Measurements from ENCODE around the gene POU2F1.
"Not testable (repeated sequence)": the region's sequence is repeated elsewhere in the genome, so short reads cannot be mapped to it uniquely, and the experiment has no call there.

POU2F1 gene

DNA sequence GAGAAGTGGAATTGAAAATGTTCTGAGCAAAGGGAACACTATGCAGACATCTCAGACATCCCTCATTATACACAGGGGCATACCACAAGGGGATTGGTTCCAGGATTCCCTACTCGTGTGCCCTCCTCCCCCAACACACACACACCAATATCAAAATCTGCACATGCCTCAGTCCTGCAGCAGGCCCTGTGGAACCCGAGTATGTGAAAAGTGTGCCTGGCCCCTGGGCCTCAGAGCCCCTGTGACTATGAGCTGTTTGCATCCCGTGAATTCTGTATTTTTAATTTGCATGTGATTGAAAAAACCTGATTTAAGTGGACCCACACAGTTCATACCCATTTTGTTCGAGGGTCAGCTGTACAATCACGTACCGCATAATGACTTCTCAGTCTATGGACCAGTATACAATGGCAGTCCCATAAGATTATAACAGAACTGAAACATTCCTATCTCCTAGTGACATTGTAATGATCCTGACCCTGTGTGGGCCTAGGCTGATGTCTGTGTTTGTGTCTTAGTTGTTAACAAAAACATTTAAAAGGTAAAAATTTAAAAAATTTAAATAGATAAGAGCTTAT is 11.3 kb downstream of the POU2F1 start:
- DNase-seq (ENCODE audit: low read depth): no peak

DNA sequence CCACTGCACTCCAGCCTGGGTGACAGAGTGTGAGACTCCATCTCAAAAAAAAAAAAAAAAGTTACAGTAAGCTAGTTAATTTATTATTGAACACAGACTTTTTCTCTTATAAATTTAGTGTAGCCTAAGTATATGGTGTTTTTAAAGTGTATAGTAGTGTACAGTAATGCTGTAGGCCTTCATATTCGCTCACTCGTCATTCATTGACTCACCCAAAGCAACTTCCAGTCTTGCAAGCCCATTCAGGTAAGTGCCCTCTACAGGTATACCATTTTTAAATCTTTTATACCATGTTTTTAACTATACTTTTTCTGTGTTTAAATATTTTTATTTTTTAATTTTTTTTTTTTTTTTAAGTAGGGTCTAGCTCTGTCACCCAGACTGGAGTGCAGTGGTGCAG is 12.1 kb downstream of the POU2F1 start:
- DNase-seq (ENCODE audit: low read depth): no peak

DNA sequence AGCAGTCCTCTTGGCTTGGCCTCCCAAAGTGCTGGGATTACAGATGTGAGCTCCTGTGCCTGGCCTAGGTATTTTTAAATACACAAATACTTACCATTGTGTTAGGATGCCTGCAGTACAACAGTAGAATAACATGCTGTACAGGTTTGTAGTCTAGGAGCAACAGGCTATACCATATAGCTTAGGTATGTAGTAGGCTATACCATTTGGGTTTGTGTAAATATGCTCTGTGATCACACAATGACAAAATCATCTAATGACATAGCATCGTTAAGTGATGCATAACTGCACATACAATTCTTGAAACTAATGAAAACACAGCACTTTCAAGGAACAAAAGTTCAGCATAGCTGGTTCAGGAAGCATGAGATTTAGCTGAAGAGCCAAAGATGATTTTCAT is 12.7 kb downstream of the POU2F1 start:
- no peak for DNase-seq (ENCODE audit: low read depth)

DNA sequence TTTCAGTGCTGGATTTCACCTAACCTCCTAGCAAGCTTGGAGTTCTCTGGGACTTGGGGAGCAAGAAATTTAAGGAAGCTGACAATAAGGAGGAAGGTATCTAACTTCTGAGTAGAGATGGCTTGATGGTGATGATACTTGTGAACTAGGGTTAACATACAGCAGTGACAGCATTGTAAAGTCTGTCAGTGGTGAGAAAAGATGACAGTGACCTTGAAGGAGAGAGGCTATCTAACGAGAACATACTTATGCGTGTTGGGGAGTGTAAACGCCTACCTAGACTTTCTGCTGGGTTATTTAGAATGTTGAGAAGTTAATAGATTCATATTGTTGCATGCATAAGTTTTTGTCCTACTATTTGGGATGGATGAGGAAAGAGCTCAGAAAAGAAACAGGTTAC is 16.3 kb downstream of the POU2F1 start:
- no peak for DNase-seq (ENCODE audit: low read depth)

DNA sequence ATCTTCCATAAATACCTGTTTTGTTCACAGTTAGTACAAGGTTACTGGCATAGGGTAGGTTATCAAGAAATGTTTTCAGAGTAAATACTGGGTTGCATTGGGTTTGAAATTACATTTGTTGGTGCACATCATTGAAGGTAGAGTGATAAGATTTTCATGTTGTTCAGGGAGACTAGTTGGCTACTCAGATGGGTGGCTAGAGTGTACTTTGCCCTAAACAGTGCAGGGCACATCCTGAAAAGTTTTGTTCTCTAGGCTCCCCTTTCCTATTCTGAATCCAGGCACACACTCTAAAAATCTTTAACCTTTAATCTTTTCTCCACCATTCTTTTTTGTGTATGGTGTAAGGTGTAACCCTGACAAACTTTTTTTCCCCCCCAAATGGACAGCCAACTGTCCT is 18.0 kb downstream of the POU2F1 start:
- no peak for DNase-seq (ENCODE audit: low read depth)

DNA sequence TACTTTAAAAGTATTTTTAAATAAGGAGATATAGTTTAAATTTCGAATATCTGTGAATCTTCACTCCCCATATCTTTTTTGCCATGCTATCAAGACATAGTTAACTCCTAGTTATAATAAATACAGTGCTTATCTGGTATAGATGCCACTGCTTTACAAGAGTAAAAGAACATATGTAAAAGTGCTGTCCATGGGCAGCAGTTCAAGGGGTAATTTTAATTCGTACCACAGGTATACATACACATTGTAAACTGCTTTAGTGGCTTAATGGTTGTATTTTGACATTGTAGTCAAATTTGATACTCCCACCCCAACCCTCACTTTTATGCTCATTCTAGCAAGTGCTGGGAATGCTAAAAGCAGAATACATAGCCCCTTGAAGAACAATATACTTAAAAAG is 18.6 kb downstream of the POU2F1 start:
- DNase-seq (ENCODE audit: low read depth): no peak

DNA sequence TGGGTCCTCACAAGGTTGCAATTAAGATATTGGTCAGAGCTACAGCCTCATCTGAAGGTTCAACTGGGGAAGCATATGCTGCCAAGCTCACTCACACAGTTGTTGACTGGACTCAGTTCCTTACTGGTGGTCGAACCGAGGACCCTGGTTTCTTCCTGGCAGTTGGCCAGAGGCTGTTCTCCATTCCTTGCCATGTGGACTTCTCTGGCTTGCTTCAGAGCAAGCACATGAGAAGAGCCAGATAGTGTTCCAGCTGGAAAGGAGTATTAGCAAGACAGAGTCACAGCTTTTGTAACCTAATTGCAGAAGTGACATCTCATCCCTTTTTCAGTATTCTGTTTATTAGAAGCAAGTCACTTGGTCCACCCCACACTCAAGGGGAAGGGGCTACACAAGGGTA is 23.6 kb downstream of the POU2F1 start:
- no peak for DNase-seq (ENCODE audit: low read depth)

DNA sequence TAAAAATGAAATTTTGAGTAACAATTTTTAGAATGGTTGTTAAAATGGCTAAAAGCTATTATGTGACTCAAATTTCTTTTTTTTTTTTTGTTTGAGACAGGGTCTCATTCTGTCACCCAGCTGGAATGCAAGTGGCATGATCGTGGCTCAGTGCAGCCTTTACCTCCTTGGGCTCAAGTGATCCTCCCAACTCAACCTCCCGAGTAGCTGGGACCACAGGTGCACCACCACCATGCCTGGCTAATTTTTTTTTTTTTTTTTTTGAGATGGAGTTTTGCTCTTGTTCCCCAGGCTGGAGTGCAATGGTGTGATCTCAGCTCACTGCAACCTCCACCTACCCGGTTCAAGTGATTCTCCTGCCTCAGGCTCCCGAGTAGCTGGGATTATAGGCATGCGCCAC is 24.5 kb downstream of the POU2F1 start:
- not testable (repeated sequence) for DNase-seq (ENCODE audit: low read depth)

DNA sequence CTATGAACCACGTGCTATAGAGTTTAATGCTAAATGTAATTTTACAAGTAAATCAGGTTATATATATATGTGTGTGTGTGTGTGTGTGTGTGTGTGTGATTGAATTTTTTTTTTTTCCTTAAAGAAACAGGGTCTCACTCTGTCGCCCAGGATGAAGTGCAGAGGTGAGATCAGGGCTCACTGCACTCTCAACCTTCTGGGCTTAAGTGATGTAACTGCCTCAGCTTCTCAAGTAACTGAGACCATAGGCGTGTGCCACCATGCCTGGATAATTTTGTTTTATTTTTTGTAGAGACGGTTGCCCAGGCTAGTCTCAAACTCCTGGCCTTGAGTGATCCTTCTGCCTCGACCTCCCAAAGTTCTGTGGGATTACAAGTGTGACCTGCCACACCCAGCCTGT is 26.3 kb downstream of the POU2F1 start:
- DNase-seq (ENCODE audit: low read depth): no peak

DNA sequence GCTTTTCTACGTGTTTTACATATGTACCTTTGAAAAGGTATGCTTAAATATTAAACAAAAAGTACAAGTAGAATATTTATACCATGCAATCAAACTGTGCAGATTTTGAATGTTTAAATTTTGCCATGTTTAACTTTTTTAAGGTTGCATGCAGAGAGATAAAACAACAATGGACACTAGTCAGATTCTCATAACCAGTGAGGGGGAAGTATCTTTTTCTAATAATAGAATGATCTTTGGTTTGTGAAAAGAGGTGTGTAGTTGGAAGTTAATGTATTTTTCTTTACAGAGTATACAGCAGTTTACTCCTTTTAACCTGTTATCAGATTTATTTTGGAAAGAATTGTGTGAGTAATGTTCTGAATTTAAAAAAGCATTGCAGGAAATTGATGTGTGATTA is 27.1 kb downstream of the POU2F1 start:
- no peak for DNase-seq (ENCODE audit: low read depth)

DNA sequence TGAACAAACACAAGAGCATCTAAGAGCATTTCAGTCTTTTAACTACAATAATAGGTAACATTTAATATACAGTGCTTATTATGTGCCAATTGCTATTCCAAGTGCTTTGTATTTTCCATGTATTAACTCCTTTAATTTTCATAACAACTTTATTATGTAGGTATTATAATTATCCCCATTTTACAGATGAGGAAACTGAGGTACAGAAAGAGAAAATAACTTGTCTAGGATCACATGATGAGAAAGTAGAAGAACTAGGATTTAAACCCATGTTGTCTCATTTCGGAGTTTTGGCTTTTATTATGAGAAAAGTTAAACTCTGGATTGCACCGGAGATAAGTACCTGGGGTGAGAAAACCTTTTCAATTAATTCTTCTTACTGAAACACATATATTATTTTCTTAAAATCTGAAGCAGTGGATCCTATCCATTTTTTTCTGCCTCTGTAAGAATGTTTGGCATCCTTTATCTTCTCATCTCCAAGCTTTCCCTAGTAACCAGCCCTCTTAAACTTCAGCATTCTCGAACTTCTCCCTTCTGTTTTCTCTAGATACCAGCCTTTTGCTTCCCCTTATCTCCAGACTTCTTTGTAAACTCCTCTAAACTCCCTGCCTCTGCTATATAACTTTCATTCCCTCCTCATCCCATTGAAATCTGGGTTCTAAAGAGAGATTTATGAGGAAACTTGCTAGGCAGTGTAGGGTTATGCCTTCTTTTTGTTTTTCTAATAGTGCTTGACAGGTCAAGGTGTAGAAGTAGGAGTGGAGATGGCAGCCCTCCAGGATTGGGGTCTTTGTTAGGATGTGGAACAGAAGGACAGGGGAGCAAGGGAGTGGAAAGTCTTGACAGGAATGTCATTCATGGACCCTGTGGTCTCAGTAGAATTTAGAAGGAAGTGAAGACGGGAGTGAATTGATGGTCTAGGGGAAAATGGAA is 28.3 kb downstream of the POU2F1 start:
- no peak for DNase-seq (ENCODE audit: low read depth)

DNA sequence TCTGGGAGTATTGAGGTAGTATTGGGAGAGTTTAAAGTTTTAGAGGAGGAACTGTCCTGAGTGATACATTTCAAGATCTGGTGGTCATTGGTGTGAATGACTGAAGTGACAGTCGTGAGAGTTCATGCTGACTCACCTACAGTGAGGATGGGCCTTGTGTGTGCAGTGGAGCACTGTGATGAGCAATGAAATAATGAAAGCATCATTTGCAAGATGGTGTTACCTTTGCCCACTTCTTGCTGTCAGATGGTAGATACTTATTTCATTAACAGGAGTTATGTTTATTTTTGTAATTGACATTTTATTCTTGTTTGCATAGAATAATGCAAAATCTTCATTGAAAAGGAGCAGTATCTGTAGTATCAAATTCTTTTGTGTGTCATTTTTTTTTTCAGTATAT is 29.0 kb downstream of the POU2F1 start:
- DNase-seq (ENCODE audit: low read depth): no peak

DNA sequence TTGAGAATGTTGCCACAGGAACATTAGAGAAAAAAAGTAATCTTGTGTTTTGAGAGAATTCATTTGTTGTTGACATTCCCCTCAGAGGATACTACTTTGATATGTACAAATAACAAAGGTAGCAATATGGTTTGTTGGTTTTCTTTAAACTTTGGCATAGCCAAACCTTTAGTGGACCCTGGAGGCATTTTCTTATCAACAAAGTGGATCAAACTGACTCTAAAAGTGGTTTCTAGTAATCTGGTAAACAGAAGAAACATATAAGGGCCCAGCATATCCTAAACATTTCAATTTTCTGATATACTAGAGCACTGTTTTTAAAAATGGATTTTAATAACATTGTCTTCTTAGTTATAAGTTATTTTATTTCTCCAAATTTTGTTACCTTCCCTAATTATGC is 29.8 kb downstream of the POU2F1 start:
- DNase-seq (ENCODE audit: low read depth): no peak

DNA sequence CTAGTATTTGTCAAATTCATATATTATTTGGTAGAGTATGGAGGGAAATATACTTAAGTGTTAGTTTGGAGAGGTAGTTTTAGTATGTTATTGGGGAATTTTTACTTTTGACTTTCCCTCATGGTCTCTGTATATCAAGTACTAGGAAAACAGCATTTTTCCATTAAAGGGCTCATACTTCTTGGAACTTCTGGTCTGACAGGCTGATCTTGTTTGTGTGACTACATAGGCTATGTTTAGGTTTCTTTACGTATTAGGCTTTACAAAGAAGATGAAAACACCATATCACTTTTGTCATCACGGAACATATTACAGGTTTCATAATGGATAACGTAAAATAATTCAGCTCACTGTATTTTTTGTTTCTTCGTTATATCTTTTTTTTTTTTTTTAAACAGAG is 30.8 kb downstream of the POU2F1 start:
- DNase-seq (ENCODE audit: low read depth): no peak

DNA sequence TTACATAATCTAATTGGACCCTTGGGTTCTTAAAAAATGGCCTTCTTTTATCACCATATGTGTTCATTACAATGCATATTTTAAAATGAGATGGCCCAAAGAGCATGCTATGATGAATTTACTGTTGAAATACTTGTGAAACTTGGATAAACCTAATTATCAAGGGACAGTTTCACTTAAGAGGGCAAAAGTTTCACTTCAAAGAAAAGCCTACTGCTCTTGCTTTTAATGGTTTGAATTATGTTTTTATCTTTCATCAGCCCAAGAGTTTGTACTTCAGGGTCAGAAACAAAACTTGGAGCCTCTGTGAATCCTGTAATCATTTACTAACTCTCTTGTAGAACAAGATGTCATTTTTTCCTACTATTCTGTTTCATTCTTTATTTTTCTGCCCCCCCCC is 32.3 kb downstream of the POU2F1 start:
- no peak for DNase-seq (ENCODE audit: low read depth)

DNA sequence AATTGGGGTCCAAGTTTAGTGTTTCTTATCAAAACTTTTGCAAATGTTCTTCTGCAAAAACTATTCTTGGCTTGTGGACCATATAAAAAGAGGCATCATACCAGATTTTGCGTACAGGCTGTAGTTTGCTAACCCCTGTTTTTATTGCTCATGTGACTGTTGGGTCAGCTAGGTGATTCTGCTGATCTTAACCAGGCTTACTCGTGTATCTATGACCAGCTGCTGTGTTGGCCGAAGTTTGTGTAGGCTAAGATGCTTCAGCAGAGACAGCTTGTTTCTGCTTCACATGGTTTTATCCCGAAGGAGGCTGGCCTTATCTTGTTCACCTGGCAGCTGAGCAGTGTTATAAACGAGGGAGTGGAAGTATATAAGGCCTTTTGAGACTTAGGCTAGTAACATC is 38.2 kb downstream of the POU2F1 start:
- no peak for DNase-seq (ENCODE audit: low read depth)

DNA sequence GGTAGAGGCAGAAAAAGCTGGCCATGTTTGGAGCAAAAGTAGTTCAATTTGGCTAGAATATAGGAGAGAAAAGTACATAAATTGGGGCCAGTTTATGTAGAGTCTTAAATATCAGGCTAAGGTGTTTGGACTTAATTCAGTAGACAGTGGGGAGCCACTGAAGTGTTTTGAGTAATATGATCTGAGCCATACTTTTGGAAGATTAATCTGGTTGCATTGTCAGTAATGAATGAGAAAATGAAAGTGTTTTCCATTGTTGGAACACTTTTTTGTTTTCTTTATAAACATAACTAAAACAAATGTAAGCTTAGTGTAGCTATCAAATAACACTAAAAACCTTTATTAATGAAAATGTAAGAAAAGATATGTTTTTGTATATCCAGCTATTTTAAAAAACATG is 42.1 kb downstream of the POU2F1 start:
- no peak for DNase-seq (ENCODE audit: low read depth)

DNA sequence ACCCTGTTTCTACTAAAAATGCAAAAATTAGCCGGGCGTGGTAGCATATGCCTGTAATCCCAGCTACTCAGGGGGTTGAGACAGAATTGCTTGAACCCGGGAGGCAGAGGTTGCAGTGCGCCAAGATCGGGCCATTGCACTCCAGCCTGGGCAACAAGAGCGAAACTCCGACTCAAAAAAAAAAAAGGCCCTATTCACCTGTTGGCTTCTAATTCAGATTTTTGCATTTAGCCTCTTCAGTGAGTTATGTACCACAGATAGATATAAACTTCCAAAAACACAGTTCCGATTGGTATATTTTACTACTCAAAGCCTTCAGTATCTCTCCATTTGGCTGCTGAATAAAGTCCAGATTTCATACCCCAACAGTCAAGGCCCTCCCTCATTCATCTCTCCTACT is 42.7 kb downstream of the POU2F1 start:
- DNase-seq (ENCODE audit: low read depth): no peak

DNA sequence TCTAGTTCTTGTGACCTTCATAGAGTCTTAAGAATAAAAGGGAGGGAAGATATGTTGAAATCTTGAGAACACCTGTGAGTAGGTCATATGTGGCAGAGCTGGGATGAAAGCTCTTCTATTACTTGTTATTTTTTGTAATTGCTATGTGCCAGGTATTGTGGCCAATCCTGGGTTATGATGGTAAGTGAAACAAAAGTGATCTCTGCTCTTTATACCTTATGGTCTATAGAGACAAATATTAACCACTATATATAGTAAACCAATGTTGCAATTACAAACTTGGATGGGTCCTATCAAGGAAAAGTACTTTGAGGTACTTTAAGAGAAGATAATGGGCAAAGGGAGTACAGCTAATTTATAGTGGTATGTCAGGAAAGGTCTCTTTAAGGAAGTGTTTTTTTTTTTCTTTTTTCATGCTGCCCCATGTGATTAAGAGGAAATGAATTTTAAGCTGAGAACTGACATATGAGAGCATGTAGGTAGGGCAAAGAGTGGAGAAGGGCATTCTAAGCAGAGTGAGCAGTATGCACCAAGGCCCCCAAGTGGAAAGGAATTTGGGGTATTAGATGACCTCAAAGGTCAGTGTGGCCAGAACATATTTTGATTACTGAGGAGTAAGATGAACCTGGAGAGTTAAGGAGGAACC is 43.3 kb downstream of the POU2F1 start:
- DNase-seq (ENCODE audit: low read depth): no peak

DNA sequence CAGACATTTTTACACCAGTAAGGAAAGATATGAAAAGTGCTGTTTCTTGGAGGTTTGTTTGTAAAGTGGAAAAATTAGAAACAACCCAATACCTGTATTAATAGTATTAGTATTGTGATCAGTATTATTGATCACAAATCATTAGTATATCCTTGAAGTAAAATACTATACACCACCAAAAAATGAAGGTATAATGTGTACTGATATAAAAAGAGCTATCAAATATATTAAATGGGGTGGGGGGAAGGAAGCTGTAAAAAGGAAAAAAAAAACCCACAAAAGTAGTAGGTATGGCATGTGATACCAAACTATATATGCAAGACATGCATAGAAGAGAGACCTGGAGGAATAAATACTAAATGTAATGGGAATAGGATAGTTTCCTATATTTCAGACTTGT is 46.3 kb downstream of the POU2F1 start:
- no peak for DNase-seq (ENCODE audit: low read depth)

DNA sequence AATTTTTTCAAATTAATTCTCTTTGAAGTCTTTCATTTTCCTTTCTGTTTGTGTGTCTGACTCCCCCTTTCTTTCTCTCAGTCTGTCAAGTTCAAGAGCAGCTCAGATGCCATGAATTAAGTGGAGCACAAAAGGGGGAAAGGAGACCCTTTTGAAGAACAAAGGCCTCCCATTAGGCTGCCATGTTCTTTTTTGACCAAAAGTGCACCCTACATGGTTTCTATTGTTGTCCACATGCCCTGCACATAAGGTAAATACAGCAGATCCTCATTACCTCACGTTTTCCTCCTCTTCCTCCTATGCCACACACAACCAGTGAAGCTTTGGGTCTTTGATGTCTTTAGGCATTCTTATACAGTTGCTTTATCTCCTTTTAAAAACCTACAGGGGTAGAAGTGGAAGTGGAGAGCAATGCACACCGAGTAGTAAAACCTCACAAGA is 47.7 kb downstream of the POU2F1 start:
- DNase-seq (ENCODE audit: low read depth): no peak

DNA sequence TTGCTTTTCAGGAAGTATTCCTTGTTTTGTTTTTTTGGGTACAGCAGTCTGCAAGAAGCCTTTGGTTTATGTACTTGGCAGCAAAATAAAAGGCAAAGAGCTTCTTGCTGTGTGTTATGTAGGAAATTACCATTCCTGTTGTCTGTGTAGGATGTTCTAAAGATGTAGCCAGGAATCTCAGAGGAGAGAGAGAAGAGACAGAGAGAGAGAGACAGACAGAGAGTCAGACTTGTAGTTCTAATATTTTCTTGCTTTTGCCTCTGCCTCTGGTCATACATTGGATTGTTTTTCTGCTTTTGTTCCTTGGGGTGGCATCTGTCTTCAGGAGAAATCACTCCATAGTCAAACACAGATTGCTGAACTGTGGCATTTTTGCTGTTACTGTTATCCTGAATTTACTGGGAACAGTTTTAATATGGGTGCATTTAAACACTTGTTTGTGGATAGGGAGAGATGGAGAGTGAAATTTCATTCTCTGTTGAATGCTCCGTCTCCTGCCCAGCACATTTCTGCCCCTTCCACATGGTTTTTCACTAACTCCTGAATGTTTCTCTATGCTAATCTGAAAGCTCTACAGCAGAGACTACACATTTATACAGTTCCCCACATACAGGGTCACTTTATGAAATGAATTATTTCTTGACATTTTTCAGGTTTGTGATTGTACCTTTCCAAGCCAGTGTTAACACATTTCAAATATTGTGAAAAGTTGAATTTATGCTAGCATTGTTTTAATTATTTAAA is 49.8 kb downstream of the POU2F1 start:
- DNase-seq (ENCODE audit: low read depth): no peak
